Left forelimb (tissue), 1 donor: ENCODE data around the gene SRBD1.

Experiments
- DNase-seq: peaks from one replicate; pipeline ENCODE4 v3.0.0-alpha.2; 2018; ENCODE audit warnings: low spot score

SRBD1 gene

GRCh38 chr2:45631955-45632354 lies 20.9 kb upstream of the SRBD1 start:
- no peak for DNase-seq

GRCh38 chr2:45631319-45631718 lies 20.3 kb upstream of the SRBD1 start:
- no peak for DNase-seq

- no peak for DNase-seq
These were observed 18.9 kb upstream of the SRBD1 start for GRCh38 chr2:45629971-45630370.

- DNase-seq: no peak
These were observed 16.8 kb upstream of the SRBD1 start for GRCh38 chr2:45627911-45628310.

- no peak for DNase-seq
These were observed 15.5 kb upstream of the SRBD1 start for GRCh38 chr2:45626387-45627221.

- DNase-seq: no peak
These were observed 14.8 kb upstream of the SRBD1 start for GRCh38 chr2:45625824-45626223.

- no peak for DNase-seq
These were observed 12.0 kb upstream of the SRBD1 start for GRCh38 chr2:45623098-45623497.

GRCh38 chr2:45622336-45623075 lies 11.4 kb upstream of the SRBD1 start:
- no peak for DNase-seq

- no peak for DNase-seq
These were observed 6.4 kb upstream of the SRBD1 start for GRCh38 chr2:45617496-45617895.

- no peak for DNase-seq
These were observed 5.8 kb upstream of the SRBD1 start for GRCh38 chr2:45616658-45617411.

GRCh38 chr2:45614871-45615415 lies 3.9 kb upstream of the SRBD1 start:
- DNase-seq: no peak

- DNase-seq: no peak
These were observed 3.3 kb upstream of the SRBD1 start for GRCh38 chr2:45614330-45614729.

GRCh38 chr2:45612731-45613130 lies 1.7 kb upstream of the SRBD1 start:
- no peak for DNase-seq

GRCh38 chr2:45612285-45612684 lies 1.2 kb upstream of the SRBD1 start:
- no peak for DNase-seq

GRCh38 chr2:45610281-45611019 lies 617 bp downstream of the SRBD1 start:
- DNase-seq: peak; percentile 70

GRCh38 chr2:45607701-45608100 lies 3.4 kb downstream of the SRBD1 start:
- no peak for DNase-seq

GRCh38 chr2:45606796-45607195 lies 4.3 kb downstream of the SRBD1 start:
- no peak for DNase-seq

- DNase-seq: no peak
These were observed 6.0 kb downstream of the SRBD1 start for GRCh38 chr2:45605116-45605515.

- DNase-seq: no peak
These were observed 8.4 kb downstream of the SRBD1 start for GRCh38 chr2:45602624-45603023.

GRCh38 chr2:45598545-45598944 lies 12.5 kb downstream of the SRBD1 start:
- DNase-seq: no peak

- DNase-seq: no peak
These were observed 14.3 kb downstream of the SRBD1 start for GRCh38 chr2:45596761-45597160.
